Neural cell (in vitro differentiated cells): ENCODE data around the gene GPC5. TPM values are rescaled to one million over a fixed set of nuclear protein-coding genes. Genes with fewer than 3 reads are reported as not detected.

ENCODE experiments used
- H2AFZ ChIP-seq: fragments of 200-600, 300-800 bp; sonication (generic), shearing (Covaris generic); 2 replicates; pipeline ENCODE4 v1.6.0; 2014; ENCODE audit warnings: low read depth, mild to moderate bottlenecking, antibody characterized with exemption, low read length, moderate library complexity
- H3F3A ChIP-seq: fragments of 200-600 bp; shearing (Covaris generic); 2 replicates; pipeline ENCODE4 v1.6.1; 2016; ENCODE audit warnings: mild to moderate bottlenecking, moderate library complexity, mixed read lengths, antibody characterized with exemption, low read length; ENCODE audit not compliant: insufficient read depth, poor library complexity, severe bottlenecking
- H3K27ac ChIP-seq: fragments of 200-600, 300-800 bp; sonication (generic), shearing (Covaris generic); 2 replicates; pipeline ENCODE4 v1.5.1; 2014; ENCODE audit warnings: mild to moderate bottlenecking, low read length, moderate library complexity
- H3K27me3 ChIP-seq: fragments of 300-800, 200-600 bp; sonication (generic), shearing (Covaris generic); 2 replicates; pipeline ENCODE4 v1.6.0; 2014; ENCODE audit warnings: mild to moderate bottlenecking, low read depth, low read length, moderate library complexity; ENCODE audit not compliant: insufficient read depth
- H3K36me3 ChIP-seq: fragments of 300-800, 200-600 bp; sonication (generic), shearing (Covaris generic); 2 replicates; pipeline ENCODE4 v1.5.1; 2014; ENCODE audit warnings: mild to moderate bottlenecking, antibody characterized with exemption, low read length, moderate library complexity; ENCODE audit not compliant: insufficient read depth
- H3K4me2 ChIP-seq: fragments of 300-800, 200-600 bp; sonication (generic), shearing (Covaris generic); 2 replicates; pipeline ENCODE4 v1.6.0; 2014; ENCODE audit warnings: mild to moderate bottlenecking, low read length
- H3K4me3 ChIP-seq: fragments of 300-800, 200-600 bp; sonication (generic), shearing (Covaris generic); 2 replicates; pipeline ENCODE4 v1.5.1; 2014; ENCODE audit warnings: mild to moderate bottlenecking, low read length, moderate library complexity
- H3K79me2 ChIP-seq: fragments of 200-600 bp; shearing (Covaris generic); replicated peaks from 2 replicates; pipeline ENCODE4 v1.6.0; 2014; ENCODE audit warnings: mild to moderate bottlenecking, low read length, moderate library complexity; ENCODE audit not compliant: insufficient read depth
- H3K9ac ChIP-seq: fragments of 300-800, 200-600 bp; sonication (generic), shearing (Covaris generic); 2 replicates; pipeline ENCODE4 v1.6.1; 2016; ENCODE audit warnings: mild to moderate bottlenecking, low read length, mixed read lengths
- H3K9me2 ChIP-seq: fragments of 200-600 bp; shearing (Covaris generic); 2 replicates; pipeline ENCODE4 v1.6.1; 2016; ENCODE audit warnings: mild to moderate bottlenecking, low read length, mixed read lengths; ENCODE audit not compliant: insufficient read depth
- H3K9me3 ChIP-seq: fragments of 200-600, 300-800 bp; sonication (generic), shearing (Covaris generic); 2 replicates; pipeline ENCODE4 v1.6.1; 2016; ENCODE audit warnings: mild to moderate bottlenecking, mixed run types, low read length, moderate library complexity, mixed read lengths
- H4K20me1 ChIP-seq: fragments of 200-600 bp; shearing (Covaris generic); 2 replicates; pipeline ENCODE4 v1.6.1; 2016; ENCODE audit warnings: mild to moderate bottlenecking, mixed run types; ENCODE audit not compliant: insufficient read depth
- EP300 ChIP-seq: fragments of 450-650 bp; conservative IDR thresholded peaks from 2 replicates; pipeline ENCODE4 v1.6.1; 2014; ENCODE audit warnings: antibody characterized with exemption, mild to moderate bottlenecking, moderate library complexity; ENCODE audit not compliant: poor library complexity, severe bottlenecking
- EZH2 ChIP-seq: fragments of 200-600, 300-800 bp; shearing (Covaris generic), sonication (generic); IDR thresholded peaks from 2 replicates; pipeline ENCODE4 v1.6.1; 2014; ENCODE audit warnings: antibody characterized with exemption, low read length, borderline replicate concordance, mild to moderate bottlenecking; ENCODE audit not compliant: insufficient read depth, poor library complexity, severe bottlenecking
- MXI1 ChIP-seq: fragments of 450-650 bp; conservative IDR thresholded peaks from 2 replicates; pipeline ENCODE4 v1.6.1; 2014; ENCODE audit warnings: antibody characterized with exemption, mild to moderate bottlenecking; ENCODE audit not compliant: poor library complexity, severe bottlenecking
- POLR2AphosphoS5 ChIP-seq: IDR thresholded peaks from 2 replicates; pipeline ENCODE4 v1.6.1; 2012
- RAD21 ChIP-seq: fragments of 450-650 bp; conservative IDR thresholded peaks from 2 replicates; pipeline ENCODE4 v1.6.1; 2014; ENCODE audit warnings: antibody characterized with exemption, mild to moderate bottlenecking, moderate library complexity
- REST ChIP-seq: IDR thresholded peaks from 2 replicates; pipeline ENCODE4 v1.6.1; 2012; ENCODE audit warnings: borderline replicate concordance
- SMC3 ChIP-seq: fragments of 450-650 bp; conservative IDR thresholded peaks from 2 replicates; pipeline ENCODE4 v1.6.1; 2014; ENCODE audit warnings: antibody characterized with exemption, mild to moderate bottlenecking, moderate library complexity; ENCODE audit not compliant: poor library complexity
- TAF1 ChIP-seq: IDR thresholded peaks from 2 replicates; pipeline ENCODE4 v1.6.1; 2012; ENCODE audit warnings: low read depth
- polyA plus RNA-seq: library from polyadenylated mRNA; depleted of rRNA; stranded (reverse); fragments of >200 nt; gene quantifications from 2 replicates; pipeline ENCODE4 v1.2.3, GENCODE V29; 2014

Gene GPC5
- polyA plus RNA-seq, 1 donor from 2014 or later, result 5.0 TPM

DNA sequence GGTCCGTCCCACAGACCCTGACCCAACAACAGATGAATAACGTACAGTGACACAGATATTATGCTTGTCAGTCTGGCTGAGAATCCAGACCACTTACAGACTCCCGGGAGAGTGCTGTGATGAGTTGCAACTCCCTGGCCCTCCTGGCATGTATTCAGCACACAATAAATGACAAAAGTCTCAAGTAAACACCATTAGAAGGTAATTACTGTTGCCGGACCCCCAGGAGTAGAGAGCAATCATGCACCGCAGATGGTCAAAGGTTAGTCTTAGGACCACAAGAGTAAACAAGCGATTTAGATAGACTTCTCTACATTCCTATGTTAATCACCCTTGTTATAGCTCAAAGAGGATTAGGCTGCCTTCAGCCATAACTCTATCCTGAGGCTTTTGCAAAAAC, 1101.8 kb downstream of the GPC5 start:
- TF ChIP-seq MXI1 (no peak), POLR2AphosphoS5 (no peak), RAD21 (no peak), REST (no peak), TAF1 (no peak), EZH2 (no peak)

DNA sequence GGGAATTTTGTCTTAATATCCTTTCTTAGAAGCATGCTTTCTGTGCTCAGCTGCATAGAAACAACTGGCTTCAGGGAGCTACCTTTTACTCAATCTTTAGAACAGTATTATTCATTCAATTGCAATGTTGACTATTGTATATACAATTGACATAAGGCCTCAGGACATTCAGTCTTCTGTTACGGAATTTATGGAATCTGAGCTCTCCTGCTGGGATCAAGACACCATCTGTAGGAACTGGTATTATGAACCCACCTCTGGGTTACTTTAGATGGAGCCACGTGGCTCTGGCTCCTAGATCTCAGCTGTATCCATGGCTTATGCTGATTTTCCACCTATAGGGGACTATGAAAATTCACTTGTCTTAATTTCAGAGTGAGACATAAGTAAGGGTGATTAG, 1112.0 kb downstream of the GPC5 start:
- H3K9ac ChIP-seq, result no peak overlapping the region
- H3F3A ChIP-seq, result no peaks in the 10 kb centered on the region
- no peak overlapping the region for H2AFZ ChIP-seq
- no peak overlapping the region for H3K4me3 ChIP-seq
- no peak overlapping the region for H3K4me2 ChIP-seq
- H4K20me1 ChIP-seq, result no peaks in the 10 kb centered on the region
- H3K79me2 ChIP-seq, result no peaks in the 10 kb centered on the region
- H3K27ac ChIP-seq, result no peak overlapping the region
- H3K36me3 ChIP-seq, result no peaks in the 10 kb centered on the region
- H3K27me3 ChIP-seq, result no peaks in the 10 kb centered on the region
- no peaks in the 10 kb centered on the region for H3K9me2 ChIP-seq
- H3K9me3 ChIP-seq, result no peaks in the 10 kb centered on the region
- TF ChIP-seq EZH2 (no peak), EP300 (peak; percentile 43), POLR2AphosphoS5 (no peak), TAF1 (no peak)

More for the DNA sequence above, 1101.8 kb downstream of the GPC5 start:
- H3F3A ChIP-seq, result no peaks in the 10 kb centered on the region
- H2AFZ ChIP-seq, result no peak overlapping the region
- no peak overlapping the region for H3K4me2 ChIP-seq
- no peak overlapping the region for H3K4me3 ChIP-seq
- no peaks in the 10 kb centered on the region for H3K9me3 ChIP-seq
- no peaks in the 10 kb centered on the region for H3K9me2 ChIP-seq
- no peaks in the 10 kb centered on the region for H3K27me3 ChIP-seq
- no peaks in the 10 kb centered on the region for H4K20me1 ChIP-seq
- no peaks in the 10 kb centered on the region for H3K79me2 ChIP-seq
- H3K27ac ChIP-seq, result no peak overlapping the region
- no peaks in the 10 kb centered on the region for H3K36me3 ChIP-seq
- H3K9ac ChIP-seq, result no peak overlapping the region

- Histone ChIP-seq H3K9me2 (no peaks in the 10 kb centered on the region), H3K4me2 (no peak overlapping the region), H4K20me1 (no peaks in the 10 kb centered on the region), H3K36me3 (no peaks in the 10 kb centered on the region), H3K79me2 (no peaks in the 10 kb centered on the region), H3K9ac (no peak overlapping the region), H3K9me3 (no peaks in the 10 kb centered on the region), H3K27ac (no peak overlapping the region), H3K4me3 (no peak overlapping the region), H2AFZ (no peak overlapping the region), H3K27me3 (no peaks in the 10 kb centered on the region), H3F3A (no peaks in the 10 kb centered on the region)
- no peak for TF ChIP-seq RAD21
- TF ChIP-seq SMC3, result no peak
- TF ChIP-seq EP300, result no peak
- TF ChIP-seq TAF1, result no peak
These were observed 1114.4 kb downstream of the GPC5 start for GRCh38 chr13:92512852-92513251.
